H1 (cell line): ENCODE results near the gene ANKS1B. TPM values are rescaled to one million over a fixed set of nuclear protein-coding genes. Genes with fewer than 3 reads are reported as not detected.
A peak's percentile ranks its signal among the peaks of the same experiment; 100 is the strongest.

ENCODE experiments used
- CTCF ChIA-PET: fragments of 300-600 bp; sonication (Branson Sonifier 250); formaldehyde crosslinking; loops from one replicate; lab custom pipeline; 2021; ENCODE audit not compliant: partially characterized antibody; lab: Charles Lee
- POLR2A ChIA-PET: fragments of 300-600 bp; sonication (Branson Sonifier 250); formaldehyde crosslinking; loops from one replicate; lab custom pipeline; 2021; ENCODE audit warnings: inconsistent platforms; ENCODE audit not compliant: partially characterized antibody; lab: Charles Lee
- DNase-seq, 2 experiments: peaks; one replicate each; pipeline versions ENCODE4 v3.0.0 to v3.0.0-alpha.2; 2010 to 2022; ENCODE audit warnings: low spot score in 2 of 2, low read depth in 1 of 2, mixed read lengths in 1 of 2
- FAIRE-seq: peaks from 2 replicates; lab custom pipeline; 2011; peaks lifted over from hg19 to GRCh38; lab: Jason Lieb, UNC
- H2AFZ ChIP-seq: 2 replicates; pipeline ENCODE4 v1.8.1; 2012; ENCODE audit warnings: low read length, inconsistent platforms
- H2AK5ac ChIP-seq: 2 replicates; pipeline ENCODE4 v1.6.1; 2013; ENCODE audit warnings: low read depth, low read length
- H2BK120ac ChIP-seq: replicated peaks from 2 replicates; pipeline ENCODE3; 2013; ENCODE audit warnings: low read depth, low read length, inconsistent platforms
- H2BK12ac ChIP-seq: 2 replicates; pipeline ENCODE4 v1.6.1; 2013; ENCODE audit warnings: low read depth, low read length
- H2BK15ac ChIP-seq: 2 replicates; pipeline ENCODE4 v1.6.1; 2013; ENCODE audit warnings: low read length
- H2BK20ac ChIP-seq: 2 replicates; pipeline ENCODE4 v1.6.1; 2013; ENCODE audit warnings: low read length
- H2BK5ac ChIP-seq: 2 replicates; pipeline ENCODE4 v1.6.1; 2013; ENCODE audit warnings: low read depth, low read length
- H3K14ac ChIP-seq: 2 replicates; pipeline ENCODE4 v1.6.1; 2013; ENCODE audit warnings: inconsistent platforms; ENCODE audit not compliant: insufficient read length
- H3K18ac ChIP-seq: 2 replicates; pipeline ENCODE4 v1.6.1; 2013; ENCODE audit warnings: low read length; ENCODE audit errors: extremely low read depth
- H3K23ac ChIP-seq: 2 replicates; pipeline ENCODE4 v1.6.1; 2013; ENCODE audit warnings: inconsistent platforms; ENCODE audit not compliant: insufficient read length
- H3K23me2 ChIP-seq: 2 replicates; pipeline ENCODE4 v1.6.1; 2013; ENCODE audit warnings: low read depth, low read length
- H3K27ac ChIP-seq: 2 replicates; pipeline ENCODE4 v1.6.1; 2011; ENCODE audit warnings: low read depth, low read length, inconsistent platforms
- H3K27me3 ChIP-seq, 4 experiments: replicated peaks in 1 of 4; 1 replicate in 1 of 4; 2 replicates in 3 of 4; pipeline versions ENCODE4 v1.6.1 to v1.8.1; 2011 to 2013; ENCODE audit warnings: low read length in 3 of 4, mild to moderate bottlenecking in 3 of 4, inconsistent platforms in 2 of 4, mixed read lengths in 2 of 4, moderate library complexity in 1 of 4; ENCODE audit not compliant: control insufficient read depth in 3 of 4, insufficient read depth in 3 of 4; ENCODE audit errors: extremely low read depth in 1 of 4
- H3K36me3 ChIP-seq, 4 experiments: 2 replicates each; pipeline versions ENCODE4 v1.6.1 to v1.8.1; 2011 to 2013; ENCODE audit warnings: mild to moderate bottlenecking in 4 of 4, low read length in 3 of 4, moderate library complexity in 2 of 4, control low read depth in 1 of 4, inconsistent platforms in 1 of 4; ENCODE audit not compliant: insufficient read depth in 4 of 4, control insufficient read depth in 2 of 4
- H3K4ac ChIP-seq: replicated peaks from 2 replicates; pipeline ENCODE3; 2013; ENCODE audit warnings: low read length, low read depth, mixed read lengths, inconsistent platforms; ENCODE audit not compliant: insufficient read length
- H3K4me1 ChIP-seq, 4 experiments: replicated peaks in 1 of 4; 1 replicate in 1 of 4; 2 replicates in 3 of 4; pipeline versions ENCODE4 v1.6.1 to v1.8.1; 2011 to 2013; ENCODE audit warnings: low read length in 3 of 4, inconsistent platforms in 2 of 4, mixed read lengths in 1 of 4; ENCODE audit not compliant: insufficient read depth in 4 of 4, control insufficient read depth in 3 of 4
- H3K4me2 ChIP-seq, 2 experiments: 2 replicates each; pipeline versions ENCODE4 v1.6.1 to v1.8.1; 2011 to 2013; ENCODE audit warnings: low read depth in 2 of 2, low read length in 2 of 2, control low read depth in 1 of 2, inconsistent platforms in 1 of 2, mild to moderate bottlenecking in 1 of 2; ENCODE audit not compliant: insufficient read depth in 1 of 2
- H3K4me3 ChIP-seq, 4 experiments: fragments of 200-600, 300-600 bp in 1 of 4; sonication (generic), shearing (Covaris generic), sonication (Bioruptor Twin) in 1 of 4; 2 replicates each; pipeline versions ENCODE4 v1.5.1 to v1.8.1; 2011 to 2016; ENCODE audit warnings: low read length in 4 of 4, low read depth in 3 of 4, control low read depth in 2 of 4, inconsistent platforms in 2 of 4, mild to moderate bottlenecking in 2 of 4, mixed read lengths in 1 of 4, moderate library complexity in 1 of 4; ENCODE audit not compliant: insufficient read depth in 2 of 4; ENCODE audit errors: extremely low read depth in 1 of 4
- H3K56ac ChIP-seq: replicated peaks from 2 replicates; pipeline ENCODE3; 2013; ENCODE audit warnings: low read depth, mild to moderate bottlenecking, mixed read lengths, low read length, inconsistent platforms; ENCODE audit not compliant: insufficient read length
- H3K79me1 ChIP-seq: 2 replicates; pipeline ENCODE4 v1.6.1; 2013; ENCODE audit warnings: low read depth, low read length, control low read depth
- H3K79me2 ChIP-seq, 2 experiments: 2 replicates each; pipeline versions ENCODE4 v1.6.1 to v1.8.1; 2012 to 2013; ENCODE audit warnings: low read length in 2 of 2, mild to moderate bottlenecking in 2 of 2, inconsistent platforms in 1 of 2; ENCODE audit not compliant: insufficient read depth in 2 of 2, control insufficient read depth in 1 of 2
- H3K9ac ChIP-seq, 4 experiments: replicated peaks in 1 of 4; 1 replicate in 1 of 4; 2 replicates in 3 of 4; pipeline versions ENCODE4 v1.6.1 to v1.8.1; 2011 to 2013; ENCODE audit warnings: low read depth in 3 of 4, low read length in 3 of 4, control low read depth in 2 of 4, mild to moderate bottlenecking in 2 of 4, moderate library complexity in 2 of 4, inconsistent platforms in 1 of 4; ENCODE audit errors: extremely low read depth in 1 of 4
- H3K9me3 ChIP-seq, 2 experiments: 2 replicates each; pipeline versions ENCODE4 v1.6.1 to v1.8.1; 2012 to 2013; ENCODE audit warnings: mild to moderate bottlenecking in 2 of 2, moderate library complexity in 2 of 2, control low read depth in 1 of 2, inconsistent platforms in 1 of 2, low read depth in 1 of 2, low read length in 1 of 2, mixed read lengths in 1 of 2; ENCODE audit not compliant: insufficient read depth in 2 of 2
- H4K20me1 ChIP-seq, 2 experiments: replicated peaks in 1 of 2; 2 replicates each; pipeline versions ENCODE3 to v1.8.1; 2011 to 2013; ENCODE audit warnings: inconsistent platforms in 2 of 2, low read length in 2 of 2, mild to moderate bottlenecking in 1 of 2; ENCODE audit not compliant: insufficient read depth in 2 of 2, control insufficient read depth in 1 of 2
- H4K5ac ChIP-seq: 2 replicates; pipeline ENCODE4 v1.6.1; 2013; ENCODE audit warnings: low read length, low read depth, mixed read lengths, inconsistent platforms; ENCODE audit not compliant: insufficient read length
- H4K8ac ChIP-seq: 2 replicates; pipeline ENCODE4 v1.8.0; 2013; ENCODE audit warnings: mild to moderate bottlenecking, moderate library complexity, low read length, inconsistent platforms; ENCODE audit not compliant: insufficient read depth; ENCODE audit errors: extremely low read depth
- H4K91ac ChIP-seq: replicated peaks from 2 replicates; pipeline ENCODE3; 2013; ENCODE audit warnings: low read length, mixed read lengths, inconsistent platforms; ENCODE audit not compliant: insufficient read length
- POLR2A ChIP-seq, 2 experiments: IDR thresholded peaks; 1 replicate in 1 of 2; 2 replicates in 1 of 2; pipeline ENCODE4 v1.6.1; 2011; ENCODE audit warnings: low read depth in 2 of 2, low read length in 2 of 2, mild to moderate bottlenecking in 2 of 2; ENCODE audit errors: control extremely low read depth in 1 of 2
- WGBS, 2 experiments: shearing (Covaris generic) in 1 of 2; methylation state at CpG; one replicate each; pipeline versions ENCODE4 v1.1.6 to v1.1.7; 2013 to 2015; ENCODE audit warnings: low lambda C conversion rate in 2 of 2, mixed read lengths in 2 of 2, inconsistent platforms in 1 of 2, low coverage in 1 of 2, missing lambda C conversion rate in 1 of 2; ENCODE audit not compliant: insufficient replicate concordance in 2 of 2, insufficient coverage in 1 of 2, insufficient read length in 1 of 2; ENCODE audit errors: extremely low coverage in 1 of 2, missing lambda C conversion rate in 1 of 2; 5-methylcytosine and 5-hydroxymethylcytosine counted together
- polyA plus RNA-seq, 7 experiments: library from polyadenylated mRNA; depleted of rRNA in 3 of 7; stranded (reverse) in 5 of 7; unstranded in 2 of 7; fragments of >200 nt in 5 of 7; fragments of 200-250 nt in 2 of 7; gene quantifications; 1 replicate in 5 of 7; 2 replicates in 1 of 7; 4 replicates in 1 of 7; pipeline versions ENCODE4 v1.2.1 to v1.2.3, GENCODE V29; 2011 to 2013; ENCODE audit warnings: missing spikeins in 2 of 7, mixed read lengths in 2 of 7
- total RNA-seq: library from RNA; stranded (reverse); fragmentation: NEBNext Ultra II Directional; extraction: Animal tissue kit (Norgen Biotek cat#: 25700); gene quantifications from 2 replicates; pipeline ENCODE4 v1.2.1, GENCODE V29; 2021

The ANKS1B gene
- total and polyA plus RNA-seq, 2 of the 8 experiments (the other 6 are each of a cell fraction or from before 2014, with no cell fraction given) = 2.7 to 6.1 TPM

GRCh38 chr12:100020370-100020769 is 35.6 kb upstream of the ANKS1B start:
- Histone ChIP-seq H3K4me2 (no peak overlapping the region), H2BK20ac (no peak overlapping the region), H2BK12ac (no peak overlapping the region), H3K79me1 (no peaks in the 10 kb centered on the region), H2AK5ac (0 out of 2 replicates have a peak overlapping the region, but pooled peaks have one; percentile 39), H3K14ac (no peak overlapping the region), H3K27ac (no peak overlapping the region), H2AFZ (no peak overlapping the region), H3K9ac (no peak overlapping the region), H3K27me3 (no peaks in the 10 kb centered on the region), H2BK5ac (no peak overlapping the region), H3K36me3 (no peaks in the 10 kb centered on the region), H3K4me1 (no peaks in the 10 kb centered on the region), H3K79me2 (no peaks in the 10 kb centered on the region), H3K56ac (no peak overlapping the region), H2BK120ac (no peak overlapping the region), H3K9me3 (no peaks in the 10 kb centered on the region), H3K4me3 (no peak overlapping the region), H4K8ac (no peak overlapping the region), H3K23ac (no peak overlapping the region), H4K5ac (no peak overlapping the region), H2BK15ac (no peak overlapping the region), H3K4ac (no peak overlapping the region), H4K20me1 (no peaks in the 10 kb centered on the region), H3K18ac (no peak overlapping the region; the same call in 1 of the 2 replicates), H4K91ac (no peak overlapping the region), H3K23me2 (no peaks in the 10 kb centered on the region)
- WGBS, 2 experiments = 89% methylated on average over 1 of the region's 1 CpG; no CpG with 5 or more reads in 1 of the 2 experiments
- POLR2A ChIA-PET = no interaction called here
- no peak for FAIRE-seq
- no peak for TF ChIP-seq POLR2A (IDR thresholded peaks at IDR 0.05; ENCODE audit: control extremely low read depth in 1 of 2, low read depth in 2 of 2, low read length in 2 of 2)
- no peak for DNase-seq
- CTCF ChIA-PET = no interaction called here
